Measurements from ENCODE around the gene S100A4.

GRCh38 chr1:153513666-153514065 is 31.9 kb downstream of the S100A4 start:
- TF ChIP-seq CTCF (IDR thresholded peaks at IDR 0.05) (no peak), EP300 (IDR thresholded peaks at IDR 0.05; ENCODE audit: low read depth) (no peak), POLR2A (IDR thresholded peaks at IDR 0.05) (no peak)

All from transverse colon (tissue), 3 donors.